Dedifferentiated amniotic fluid mesenchymal stem cell (primary cell): ENCODE measurements around the gene ARL9.

Experiments
- DNase-seq: peaks from one replicate; pipeline ENCODE4 v3.0.0-alpha.2; 2016; ENCODE audit errors: extremely low spot score

Gene ARL9, protein sequence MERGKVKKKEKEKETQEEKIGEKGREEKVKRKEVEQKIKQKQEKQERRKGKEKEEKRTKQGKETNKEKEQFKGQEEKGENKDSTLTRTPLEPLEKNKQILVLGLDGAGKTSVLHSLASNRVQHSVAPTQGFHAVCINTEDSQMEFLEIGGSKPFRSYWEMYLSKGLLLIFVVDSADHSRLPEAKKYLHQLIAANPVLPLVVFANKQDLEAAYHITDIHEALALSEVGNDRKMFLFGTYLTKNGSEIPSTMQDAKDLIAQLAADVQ

DNA sequence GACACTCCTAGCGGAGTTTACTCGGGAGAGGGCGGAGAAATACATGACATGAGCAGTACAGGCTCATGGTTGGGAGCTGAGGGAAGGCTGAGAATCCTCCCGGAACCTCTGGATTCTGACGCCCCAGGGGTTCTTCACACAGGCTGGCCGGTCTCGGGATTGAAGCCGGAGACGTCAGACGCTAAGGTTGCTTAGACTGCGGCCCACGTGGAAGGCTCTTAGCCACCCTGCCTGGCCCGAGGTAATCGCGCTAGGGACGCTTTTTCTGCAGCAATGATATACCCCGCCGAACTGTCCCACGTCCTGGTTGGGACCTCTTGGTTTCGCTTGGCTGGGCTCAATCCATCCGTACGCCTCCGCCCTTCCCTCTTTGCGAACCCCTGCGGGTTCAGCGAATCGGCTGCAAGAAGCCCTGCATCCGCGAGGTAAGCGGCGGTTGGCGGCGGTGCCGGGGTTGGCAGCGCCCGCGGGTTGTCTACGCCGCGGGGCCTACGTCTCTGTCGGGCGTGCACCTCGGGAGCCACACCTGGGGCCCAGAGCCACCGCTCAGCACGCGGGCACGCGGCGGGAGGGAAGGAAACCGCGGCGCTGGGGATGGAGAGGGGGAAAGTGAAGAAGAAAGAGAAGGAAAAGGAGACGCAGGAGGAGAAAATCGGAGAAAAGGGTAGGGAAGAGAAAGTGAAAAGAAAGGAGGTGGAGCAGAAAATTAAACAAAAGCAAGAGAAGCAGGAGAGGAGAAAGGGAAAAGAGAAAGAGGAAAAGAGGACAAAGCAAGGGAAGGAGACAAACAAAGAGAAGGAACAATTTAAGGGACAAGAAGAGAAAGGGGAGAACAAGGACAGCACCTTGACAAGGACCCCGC is at the start of gene ARL9:
Gene ARL9 (plus strand): TSS at position 523 of the 862 bp plus-strand sequence. CDS start 72 bp downstream, at position 595.
- no peak for DNase-seq

DNA sequence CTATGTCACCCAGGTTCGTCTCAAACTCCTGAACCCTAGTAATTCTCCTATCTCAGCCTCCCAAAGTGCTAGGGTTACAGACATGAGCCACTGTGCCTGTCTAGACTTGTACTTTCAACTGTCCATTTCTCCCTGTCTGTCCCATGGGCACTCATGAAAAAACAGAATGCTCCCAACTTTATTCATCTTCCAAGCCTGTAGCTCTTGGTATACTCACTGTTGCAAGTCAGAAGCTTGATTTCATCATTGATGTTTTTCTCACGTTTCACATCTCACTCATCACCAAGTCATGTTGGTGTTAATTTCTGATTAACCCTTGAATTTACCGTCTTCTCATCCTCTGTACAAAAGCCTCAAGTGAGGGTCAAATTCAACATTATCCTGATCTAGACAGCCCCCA is 45.5 kb upstream of the ARL9 start:
- no peak for DNase-seq

DNA sequence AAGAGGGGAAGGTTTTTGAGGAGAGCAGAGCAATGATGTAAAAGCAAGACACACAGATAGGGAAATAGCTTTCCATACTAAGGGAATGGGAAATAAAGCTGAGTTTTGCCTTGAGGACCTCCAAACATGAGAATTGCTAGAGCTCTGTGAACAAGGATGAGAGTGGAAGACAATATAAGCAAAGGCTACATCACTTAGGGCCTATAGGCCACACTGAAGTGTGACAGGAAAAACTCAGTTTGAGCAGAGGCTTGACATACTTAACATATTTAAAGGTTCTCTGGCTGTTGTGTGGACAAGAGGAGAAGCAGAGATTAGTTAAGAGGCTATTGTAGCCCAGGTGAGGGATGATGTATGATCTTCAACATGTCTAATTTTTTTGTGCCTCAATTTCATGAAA is 43.4 kb upstream of the ARL9 start:
- DNase-seq: no peak

DNA sequence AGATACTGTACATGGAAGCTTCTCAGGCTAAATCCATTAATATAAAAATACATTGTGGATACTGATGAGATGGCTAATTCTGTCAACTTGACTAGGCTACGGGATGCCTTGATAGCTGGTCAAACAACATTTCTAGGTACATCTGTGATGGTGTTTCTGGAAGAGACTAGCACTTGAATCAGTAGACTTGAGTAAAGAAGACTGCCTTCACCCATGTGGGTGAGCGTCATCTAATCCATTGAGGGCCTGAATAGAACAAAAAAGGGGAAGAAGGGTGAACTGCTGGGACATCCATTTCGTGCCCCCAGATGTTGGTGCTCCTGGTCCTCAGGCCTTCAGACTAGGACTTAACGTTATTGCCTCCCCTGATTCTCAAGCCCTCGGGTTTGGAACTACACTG is 41.9 kb upstream of the ARL9 start:
- no peak for DNase-seq

DNA sequence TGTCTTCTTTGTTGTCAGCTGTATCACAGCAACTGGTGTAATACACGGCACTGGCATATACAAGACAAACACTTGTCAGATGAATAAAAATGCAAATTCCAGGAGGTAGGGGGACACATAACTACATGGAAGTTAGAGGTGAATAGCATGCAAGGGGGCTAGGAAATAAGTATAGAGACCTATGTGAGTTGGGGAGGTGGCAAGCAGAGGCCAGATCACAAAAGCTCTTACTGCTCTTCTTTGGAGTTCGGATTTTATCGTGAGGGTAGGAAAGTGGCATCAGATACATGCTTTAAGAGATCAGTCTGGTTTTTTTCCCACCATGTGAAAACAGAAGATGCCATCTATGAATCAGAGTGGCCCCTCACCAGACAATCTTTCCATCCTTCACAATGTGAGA is 41.0 kb upstream of the ARL9 start:
- no peak for DNase-seq

DNA sequence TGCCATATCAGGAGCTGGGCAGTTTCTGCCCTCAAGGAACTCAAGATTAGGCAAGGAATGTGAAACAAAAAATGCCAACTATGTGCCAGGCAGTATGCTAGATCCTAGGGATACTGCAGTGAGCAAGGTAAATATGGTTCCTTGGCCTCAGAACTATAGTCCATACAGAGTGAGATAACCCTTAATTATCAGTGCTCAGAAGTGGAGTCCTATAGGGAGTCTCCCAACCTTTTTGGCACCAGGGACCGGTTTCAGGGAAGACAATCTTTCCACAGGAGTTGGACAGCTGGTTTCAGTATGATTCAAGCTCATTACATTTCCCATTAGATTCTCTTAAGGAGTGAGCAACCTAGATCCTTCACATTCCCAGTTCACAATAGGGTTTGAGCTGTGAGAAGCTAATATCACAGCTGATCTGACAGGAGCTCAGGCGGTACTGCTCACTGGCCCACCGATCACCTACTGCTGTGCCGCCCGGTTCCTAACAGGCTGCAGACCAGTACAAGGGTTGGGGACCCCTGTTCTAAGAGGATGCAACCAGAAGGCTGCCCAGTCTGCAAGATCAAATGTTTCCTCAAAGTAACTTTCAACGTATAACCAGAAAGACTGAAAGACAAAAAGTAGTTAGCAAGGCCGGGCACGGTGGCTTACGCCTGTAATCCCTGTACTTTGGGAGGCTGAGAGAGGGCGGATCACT is 39.8 kb upstream of the ARL9 start:
- no peak for DNase-seq

DNA sequence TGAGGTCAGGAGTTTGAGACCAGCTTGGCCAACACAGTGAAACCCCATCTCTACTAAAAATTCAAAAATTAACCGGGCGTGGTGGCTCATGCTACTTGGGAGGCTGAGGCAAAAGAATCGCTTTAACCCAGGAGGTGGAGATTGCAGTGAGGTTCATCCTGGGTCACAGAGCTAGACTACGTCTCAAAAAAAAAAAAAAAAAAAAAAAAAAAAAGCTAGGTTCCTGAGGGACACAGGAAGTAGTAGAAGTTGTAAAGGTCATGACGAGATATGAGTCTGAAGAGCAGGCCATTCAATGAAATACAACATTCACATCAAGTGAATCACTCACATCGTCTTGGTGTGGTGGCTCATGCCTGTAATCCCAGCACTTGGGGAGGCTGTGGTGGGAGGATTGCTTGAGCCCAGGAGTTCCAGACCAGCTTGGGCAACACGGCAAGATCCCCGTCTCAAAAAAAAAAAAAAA is 39.3 kb upstream of the ARL9 start:
- DNase-seq: peak; percentile 25

DNA sequence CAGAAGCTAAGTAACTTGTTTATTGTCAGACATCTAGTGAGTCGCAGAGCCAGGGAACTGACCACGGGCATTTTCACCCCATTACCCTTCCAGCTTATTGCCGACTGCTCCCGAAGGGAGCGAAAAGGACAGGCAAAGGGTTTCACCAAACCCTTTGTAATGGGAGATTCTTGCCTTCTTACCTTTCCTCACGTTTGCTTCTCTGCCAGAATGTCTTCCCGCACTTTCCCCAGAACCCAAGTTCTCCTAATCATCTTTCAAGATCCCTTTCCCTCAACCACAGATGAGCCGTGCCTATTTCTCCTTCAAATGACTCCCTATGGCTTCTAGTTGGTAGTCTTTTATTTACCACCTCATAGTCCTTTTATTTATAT is 38.7 kb upstream of the ARL9 start:
- no peak for DNase-seq

DNA sequence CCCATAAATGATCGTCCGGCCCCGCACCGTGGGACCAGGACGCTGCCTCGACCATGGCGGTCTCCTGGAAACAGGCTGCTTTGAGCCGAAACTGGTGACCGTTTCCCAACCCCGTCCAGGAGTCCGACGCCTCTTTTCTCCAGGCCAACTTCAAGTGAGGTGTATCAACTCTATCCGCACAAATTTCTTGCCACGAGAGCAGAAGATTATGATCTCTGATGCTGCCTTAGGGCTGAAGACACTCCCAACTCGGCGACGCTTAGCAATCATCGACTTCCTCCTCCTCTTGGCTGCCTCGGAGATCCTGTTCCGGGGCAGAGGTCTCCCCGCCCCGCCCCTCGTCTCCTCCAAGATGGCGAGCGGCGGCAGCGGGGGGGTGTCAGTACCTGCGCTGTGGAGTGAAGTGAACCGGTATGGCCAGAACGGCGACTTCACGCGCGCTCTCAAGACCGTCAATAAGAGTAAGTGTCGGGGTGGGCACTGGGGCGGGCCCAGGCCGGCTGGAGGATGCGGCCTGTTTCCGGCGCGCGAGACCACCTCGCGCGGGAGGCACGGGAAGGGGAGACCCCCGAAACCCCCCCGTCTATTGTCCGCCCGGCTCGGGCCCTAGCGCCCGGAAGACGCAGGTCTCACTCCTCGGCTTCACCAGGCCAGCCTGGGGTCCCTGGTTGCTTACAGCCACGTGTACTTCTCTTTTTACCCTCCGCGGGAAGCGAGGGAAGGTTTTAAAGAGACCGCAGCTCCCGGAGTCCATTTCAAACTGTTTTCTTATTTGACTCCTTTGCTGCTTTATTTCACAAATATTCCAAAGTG is 38.1 kb upstream of the ARL9 start, which contains the start of gene SRP72:
Gene SRP72 (plus strand): TSS at position 334 of the 813 bp plus-strand sequence. CDS start 19 bp downstream, at position 353.
- peak; percentile 90 for DNase-seq

DNA sequence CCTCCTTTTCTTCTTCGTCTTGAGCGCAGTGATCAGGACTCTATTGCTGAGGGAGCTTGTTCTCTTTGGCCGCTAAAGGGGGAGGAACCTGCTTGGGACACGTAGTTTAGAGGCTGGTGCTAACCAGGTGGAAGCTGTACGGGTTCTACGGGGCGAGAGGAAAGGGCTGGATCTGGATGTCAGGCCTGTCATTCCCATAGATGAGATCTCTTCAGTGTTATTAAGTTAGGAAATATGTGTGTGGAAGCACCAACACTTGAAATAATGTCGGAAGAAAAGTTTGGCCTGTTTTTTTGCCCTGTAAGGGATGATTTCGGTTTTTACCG is 37.5 kb upstream of the ARL9 start:
- no peak for DNase-seq

DNA sequence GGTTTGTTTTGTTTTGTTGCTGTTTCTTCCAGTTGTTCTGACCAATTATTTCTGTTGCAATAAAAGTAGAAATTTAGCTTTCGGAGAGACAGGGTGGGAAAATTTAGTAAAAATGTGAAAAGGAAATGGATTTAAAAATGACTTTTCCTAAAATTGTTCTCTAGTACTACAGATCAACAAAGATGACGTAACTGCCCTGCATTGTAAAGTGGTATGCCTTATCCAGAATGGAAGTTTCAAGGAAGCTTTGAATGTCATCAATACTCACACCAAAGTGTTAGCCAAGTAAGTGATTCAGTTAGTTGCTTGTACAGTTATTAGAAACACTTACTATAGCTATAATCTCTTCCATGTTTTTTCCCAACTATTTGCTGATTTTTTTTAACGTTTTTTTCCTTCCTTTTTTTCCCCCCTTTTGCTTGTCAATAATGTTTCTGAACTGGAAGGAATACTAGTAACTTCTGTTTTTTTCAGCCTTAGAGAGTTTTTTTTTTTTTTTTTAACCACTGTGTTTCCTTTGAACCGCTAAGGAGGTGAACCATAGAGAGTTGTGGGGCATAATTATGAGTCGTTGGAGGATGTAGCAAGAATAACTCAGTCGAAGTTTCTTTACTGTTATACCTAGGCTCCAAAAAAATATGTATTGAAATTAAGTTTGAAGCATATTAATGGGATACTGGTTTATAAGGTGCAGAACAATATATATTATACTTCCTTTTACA is 35.9 kb upstream of the ARL9 start:
- no peak for DNase-seq

DNA sequence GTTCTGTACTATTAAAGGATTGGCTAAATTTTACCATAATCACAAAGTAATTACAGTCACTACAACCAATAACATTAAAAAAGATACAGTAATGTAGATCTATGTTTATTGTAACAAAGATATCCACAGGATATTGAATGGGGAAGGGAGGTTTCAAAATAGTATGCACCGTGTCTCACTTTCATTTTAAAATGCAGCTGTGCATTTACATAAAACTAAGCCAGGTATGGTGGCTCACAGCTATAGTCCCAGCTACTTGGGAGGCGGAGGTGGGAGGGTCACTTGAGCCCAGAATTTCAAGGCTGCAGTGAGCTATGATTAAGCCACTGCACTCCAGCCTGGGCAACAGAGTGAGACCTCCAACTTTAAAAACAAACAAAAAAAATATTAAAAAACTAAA is 29.7 kb upstream of the ARL9 start:
- no peak for DNase-seq

DNA sequence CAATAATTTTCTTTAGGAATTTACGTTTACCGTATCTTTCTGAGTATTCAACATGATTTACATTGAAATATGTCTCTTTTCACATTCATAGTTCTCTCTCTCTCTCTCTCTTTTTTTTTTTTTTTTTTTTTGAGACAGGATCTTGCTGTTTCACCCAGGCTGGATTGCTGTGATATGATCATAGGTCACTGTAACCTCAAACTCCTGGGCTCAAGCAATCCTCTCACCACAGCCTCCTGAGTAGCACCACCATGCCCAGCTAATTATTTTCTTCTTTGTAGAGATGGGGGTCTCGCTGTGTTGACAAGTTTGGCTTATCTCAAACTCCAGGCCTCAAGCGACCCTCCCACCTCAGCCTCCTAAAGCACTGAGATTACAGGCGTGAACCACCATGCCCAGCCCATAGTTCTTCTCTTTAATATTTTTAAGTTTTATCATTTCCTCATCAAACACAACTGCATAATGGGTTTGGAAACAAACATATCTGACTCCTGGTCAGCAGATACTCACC is 28.3 kb upstream of the ARL9 start:
- DNase-seq: no peak

DNA sequence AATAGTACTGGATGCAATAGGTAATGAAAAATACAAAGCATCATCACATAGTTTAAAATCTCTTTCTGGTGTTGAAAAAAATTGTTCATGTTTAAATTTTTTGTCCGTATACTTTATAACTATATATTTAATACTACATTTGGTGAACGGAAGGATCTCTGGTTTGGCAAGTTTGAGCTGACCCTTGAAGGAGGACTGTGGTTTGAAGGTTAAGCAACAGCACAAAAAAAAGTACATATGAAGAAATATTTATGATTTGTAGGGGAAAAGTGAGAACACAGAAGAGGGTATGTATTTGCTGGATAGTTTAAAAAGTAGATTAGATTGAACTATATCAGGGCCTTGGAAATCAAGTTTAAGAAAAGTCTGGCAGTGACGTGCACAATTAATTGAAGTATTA is 24.9 kb upstream of the ARL9 start:
- DNase-seq: no peak

DNA sequence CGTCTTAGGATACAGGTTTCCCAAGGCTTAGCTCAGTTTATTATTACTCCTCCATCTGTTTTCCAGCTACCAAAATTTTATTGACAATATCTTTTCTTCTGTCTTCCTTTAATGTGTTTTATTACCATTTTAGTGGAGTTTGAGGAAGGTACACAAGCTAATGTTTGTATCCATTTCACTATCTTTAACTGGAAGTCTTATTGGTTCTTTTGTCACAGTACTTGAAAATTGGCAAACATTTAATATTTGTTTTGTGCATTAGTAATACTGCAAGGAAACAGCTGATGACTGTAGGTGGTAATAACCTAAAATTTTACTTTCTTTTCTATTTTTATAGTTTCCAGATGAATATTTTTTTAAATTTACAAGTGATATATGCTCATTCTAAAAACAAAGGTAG is 9.3 kb upstream of the ARL9 start:
- no peak for DNase-seq

DNA sequence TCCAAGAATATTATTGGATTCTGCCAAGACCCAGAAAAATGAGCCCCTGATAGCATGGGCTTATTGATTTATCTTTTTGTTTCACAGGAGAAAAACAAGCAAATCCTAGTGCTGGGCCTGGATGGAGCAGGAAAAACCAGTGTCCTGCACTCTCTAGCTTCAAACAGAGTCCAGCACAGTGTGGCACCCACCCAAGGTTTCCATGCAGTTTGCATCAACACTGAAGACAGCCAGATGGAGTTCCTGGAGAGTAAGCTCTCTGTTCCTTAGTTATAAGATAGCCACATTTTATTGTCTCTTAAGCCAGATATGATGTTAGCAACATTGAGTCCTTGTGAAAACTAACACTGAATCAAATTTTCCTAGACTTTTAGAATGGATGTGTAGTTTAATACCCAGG is 5.5 kb downstream of the ARL9 start:
- DNase-seq: no peak

DNA sequence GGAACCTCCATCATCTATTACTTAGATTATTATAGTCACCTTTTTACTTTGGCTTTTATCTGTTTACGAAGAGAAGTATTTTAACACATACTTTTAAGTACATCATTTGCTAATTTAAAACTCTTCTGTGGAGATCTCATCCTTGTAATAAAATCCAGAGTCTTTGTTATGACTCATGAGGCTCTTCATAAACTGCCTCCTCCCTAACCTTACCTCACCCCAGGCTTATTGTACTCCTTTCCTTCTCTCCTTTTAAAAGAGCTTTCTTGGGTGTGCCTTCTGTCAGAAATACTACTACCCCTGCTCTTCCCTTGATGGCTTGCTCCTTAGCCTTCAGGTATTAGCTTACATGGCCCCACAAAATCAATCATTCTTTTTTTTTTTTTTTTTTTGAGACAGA is 6.6 kb downstream of the ARL9 start:
- DNase-seq: no peak

DNA sequence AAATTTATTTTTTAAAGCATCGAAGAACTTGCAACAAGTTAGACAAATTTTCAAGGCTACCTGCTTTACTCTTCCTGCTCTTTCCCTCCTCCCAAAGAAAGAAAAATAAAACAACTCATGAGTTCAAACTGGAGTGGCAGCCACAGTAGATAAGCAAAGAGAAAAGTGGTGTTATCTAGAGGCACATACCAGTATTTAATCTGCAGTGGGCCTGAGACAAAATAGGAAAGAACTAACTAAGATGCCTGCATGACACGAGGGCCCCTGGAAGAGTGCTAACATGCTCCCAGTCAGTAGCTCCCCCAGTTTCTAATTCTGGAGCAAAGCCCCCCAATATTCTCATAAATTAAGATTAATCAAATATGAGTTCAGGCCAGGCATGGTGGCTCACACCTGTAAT is 7.9 kb downstream of the ARL9 start:
- DNase-seq: no peak

DNA sequence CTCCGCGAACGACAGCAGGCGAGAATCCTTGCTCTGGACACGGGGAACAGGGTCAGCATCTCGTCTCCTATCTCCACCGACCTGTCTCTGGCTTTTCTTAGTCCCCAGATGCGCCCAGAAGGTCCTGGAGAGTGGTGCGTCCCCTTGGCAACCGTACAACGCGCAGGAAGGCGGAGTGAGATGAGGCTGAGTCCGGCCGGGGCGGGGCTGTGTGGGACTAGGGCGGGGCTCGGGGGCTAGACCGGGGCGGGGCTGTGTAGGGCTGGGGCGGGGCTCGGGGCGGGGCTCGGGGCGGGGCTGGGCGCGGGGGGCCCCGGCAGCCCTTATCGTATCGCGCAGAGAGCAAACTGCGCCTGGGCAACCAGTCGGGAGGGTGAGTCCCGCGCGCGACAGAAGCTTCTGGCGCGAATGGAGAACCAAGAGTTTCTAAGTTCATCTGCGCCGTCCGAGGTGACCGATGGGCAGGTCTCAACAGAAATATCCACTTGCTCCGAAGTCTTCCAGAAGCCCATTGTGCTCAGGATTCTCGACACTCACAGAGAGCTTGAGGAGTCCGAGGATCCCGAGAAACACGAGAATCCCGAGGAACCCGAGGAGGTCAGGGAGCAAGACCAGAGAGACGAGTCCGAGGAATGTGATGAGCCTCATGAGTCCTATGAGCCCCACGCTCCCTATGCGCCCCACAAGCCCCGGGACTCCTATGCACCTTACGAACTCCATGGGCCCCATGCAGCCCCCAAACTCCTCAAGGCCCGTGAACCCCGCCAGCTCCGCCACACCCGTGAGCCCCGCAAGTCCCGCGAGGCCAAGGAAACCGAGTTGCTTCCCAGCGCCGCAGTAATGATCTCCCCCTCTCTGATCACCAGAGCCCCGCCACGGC is 24.9 kb downstream of the ARL9 start:
- DNase-seq: peak; percentile 30
